ENCODE measurements around the gene LIMK2.
A peak's percentile ranks its signal among the peaks of the same experiment; 100 is the strongest.
"Not testable (repeated sequence)": the region's sequence is repeated elsewhere in the genome, so short reads cannot be mapped to it uniquely, and the experiment has no call there.

Gene LIMK2

GRCh38 chr22:31241936-31242335 is 29.8 kb downstream of the LIMK2 start:
- DNase-seq (ENCODE audit: low read depth): peak; percentile 51
- no peak for TF ChIP-seq CTCF (IDR thresholded peaks at IDR 0.05; ENCODE audit: insufficient read depth, low read depth, low read length, missing control alignments)
- no peak overlapping the region for H3K4me3 ChIP-seq (ENCODE audit: low read length)

- peak; percentile 18 for TF ChIP-seq CTCF (IDR thresholded peaks at IDR 0.05; ENCODE audit: insufficient read depth, low read depth, low read length, missing control alignments)
- H3K4me3 ChIP-seq (ENCODE audit: low read length): peak overlapping the region; percentile 20
- peak; percentile 95 for DNase-seq (ENCODE audit: low read depth)
These were observed 31.4 kb downstream of the LIMK2 start for GRCh38 chr22:31243339-31244045.

DNA sequence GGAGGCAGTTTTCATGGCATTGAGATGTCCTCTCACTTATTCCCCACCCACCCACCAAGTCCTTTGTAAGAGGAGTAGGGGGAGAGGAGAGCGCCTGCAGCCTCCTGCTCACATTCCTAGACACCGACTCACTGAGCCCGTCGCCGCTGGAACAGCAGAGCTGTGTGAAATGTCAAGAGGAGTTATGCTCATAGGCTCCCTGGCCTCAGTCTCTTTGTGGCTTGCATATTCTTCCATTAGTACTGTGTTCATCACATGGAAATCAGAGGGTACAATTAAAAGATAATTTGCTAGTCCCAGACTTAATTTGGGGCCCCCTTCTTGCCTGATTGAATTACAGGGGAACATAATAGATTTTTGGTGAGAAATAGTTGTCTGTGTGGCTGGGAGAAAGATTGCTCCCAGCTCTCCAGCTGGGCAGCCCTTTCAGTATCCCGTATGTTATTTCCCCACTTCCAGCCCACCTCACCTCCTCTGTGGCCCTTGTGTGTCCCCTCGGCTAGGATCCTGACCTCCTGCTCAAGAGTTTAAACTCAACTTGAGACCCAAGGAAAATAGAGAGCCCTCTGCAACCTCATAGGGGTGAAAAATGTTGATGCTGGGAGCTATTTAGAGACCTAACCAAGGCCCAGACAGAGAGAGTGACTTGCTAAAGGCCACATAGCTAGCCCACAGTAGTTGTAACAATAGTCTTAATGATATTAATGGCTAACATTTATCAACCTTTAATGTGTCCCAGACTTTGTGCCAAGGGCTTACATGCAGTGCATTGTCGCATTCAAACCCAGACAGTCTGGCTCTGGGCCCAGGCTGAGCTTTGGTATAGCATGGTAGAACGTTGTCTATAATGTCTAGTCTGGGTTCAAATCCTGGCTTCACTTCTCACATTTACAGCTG is 32.2 kb downstream of the LIMK2 start:
- TF ChIP-seq CTCF (IDR thresholded peaks at IDR 0.05; ENCODE audit: insufficient read depth, low read depth, low read length, missing control alignments): no peak
- DNase-seq (ENCODE audit: low read depth): peak; percentile 81
- no peak overlapping the region for H3K4me3 ChIP-seq (ENCODE audit: low read length)

DNA sequence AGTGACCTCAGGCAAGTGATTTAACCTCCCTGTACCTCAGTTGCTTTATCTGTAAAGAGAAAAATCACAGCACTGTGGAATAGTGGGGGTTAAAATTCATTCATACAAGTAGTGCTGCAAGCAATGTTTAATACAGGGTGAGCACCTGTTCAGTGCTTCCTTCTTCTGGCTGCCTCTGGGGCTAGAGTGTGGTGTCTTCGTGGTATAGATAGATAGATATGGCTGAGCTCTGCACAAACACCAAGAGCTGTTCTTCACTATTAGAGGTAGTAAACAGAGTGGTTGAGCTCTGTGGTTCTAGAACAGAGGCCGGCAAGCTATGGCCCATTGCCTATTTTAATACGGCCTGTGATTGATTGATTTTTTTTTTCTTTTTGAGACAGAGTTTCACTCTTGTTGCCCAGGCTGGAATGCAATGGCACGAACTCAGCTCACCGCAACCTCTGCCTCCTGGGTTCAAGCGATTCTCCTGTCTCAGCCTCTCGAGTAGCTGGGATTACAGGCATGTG is 32.9 kb downstream of the LIMK2 start:
- TF ChIP-seq CTCF (IDR thresholded peaks at IDR 0.05; ENCODE audit: insufficient read depth, low read depth, low read length, missing control alignments): no peak
- H3K4me3 ChIP-seq (ENCODE audit: low read length): no peak overlapping the region
- DNase-seq (ENCODE audit: low read depth): no peak

- not testable (repeated sequence) for DNase-seq (ENCODE audit: low read depth); H3K4me3 ChIP-seq (ENCODE audit: low read length)
These were observed 33.9 kb downstream of the LIMK2 start for GRCh38 chr22:31245998-31246397.

DNA sequence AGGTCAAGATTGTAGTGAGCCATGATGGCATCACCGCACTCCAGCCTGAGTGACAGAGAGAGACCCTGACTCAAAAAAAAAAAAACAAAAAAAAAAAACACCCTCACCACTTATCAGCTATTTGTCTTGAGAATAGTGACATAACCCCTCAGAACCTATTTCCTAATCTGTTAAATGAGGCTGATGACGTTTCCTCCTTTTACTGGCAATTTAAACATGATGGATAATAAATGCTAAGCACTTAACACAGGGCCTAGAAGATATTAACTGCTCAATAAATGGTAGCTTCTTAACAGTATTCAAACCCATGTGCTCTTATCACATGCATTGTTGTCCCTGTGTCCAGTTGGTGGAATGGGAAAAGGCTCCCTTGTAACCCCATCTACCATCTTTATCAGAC is 34.6 kb downstream of the LIMK2 start:
- H3K4me3 ChIP-seq (ENCODE audit: low read length): no peak overlapping the region
- no peak for DNase-seq (ENCODE audit: low read depth)
- TF ChIP-seq CTCF (IDR thresholded peaks at IDR 0.05; ENCODE audit: insufficient read depth, low read depth, low read length, missing control alignments): no peak

DNA sequence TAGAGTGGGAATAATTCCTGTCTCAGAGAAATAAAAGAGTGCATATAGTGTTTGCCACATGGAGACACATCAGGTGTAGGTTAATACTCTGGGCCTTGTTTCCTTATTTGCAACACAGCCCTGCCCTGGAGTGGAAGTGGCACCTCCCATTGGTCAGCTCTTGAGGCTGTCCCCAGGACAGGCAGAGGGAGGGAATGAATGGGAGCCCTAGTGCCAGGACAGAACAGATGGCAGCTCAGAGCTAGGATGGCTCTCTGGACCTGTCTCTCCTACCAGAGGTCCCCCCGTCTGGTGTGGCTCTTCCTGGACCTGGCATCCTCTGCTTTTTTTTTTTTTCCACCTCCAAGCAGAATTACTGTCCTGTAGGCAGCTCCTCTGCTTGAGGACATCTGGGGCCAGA is 35.6 kb downstream of the LIMK2 start:
- H3K4me3 ChIP-seq (ENCODE audit: low read length): peak overlapping the region; percentile 96
- no peak for DNase-seq (ENCODE audit: low read depth)

More for the DNA sequence above, 35.6 kb downstream of the LIMK2 start:
- no peak for TF ChIP-seq CTCF (IDR thresholded peaks at IDR 0.05; ENCODE audit: insufficient read depth, low read depth, low read length, missing control alignments)
